HCT116 (cell line): Measurements from ENCODE around the gene SRGN. TPM values are rescaled to one million over a fixed set of nuclear protein-coding genes. Genes with fewer than 3 reads are reported as not detected.

Experiments used
- ATAC-seq: fragments of 200-7000 bp; cut with Tn5 transposase; 2 replicates; pipeline ENCODE4 v1.9.1; 2020; ENCODE audit warnings: mild to moderate bottlenecking, moderate library complexity
- BruUV-seq: library from RNA; stranded (reverse); fragments of 400-500 nt; replicated peaks from 2 replicates; lab custom pipeline; 2021; lab: Mats Ljungman, UMichigan
- CTCF ChIA-PET: fragments of 300-600 bp; sonication (Branson Sonifier 250); formaldehyde crosslinking; loops from one replicate; lab custom pipeline; 2021; ENCODE audit warnings: antibody characterized with exemption; lab: Charles Lee
- POLR2A ChIA-PET: fragments of 300-600, 350-600 bp; sonication (Branson Sonifier 250); formaldehyde crosslinking; loops from one replicate; lab custom pipeline; 2021; ENCODE audit warnings: antibody characterized with exemption; lab: Charles Lee
- RAD21 ChIA-PET, 2 experiments: fragments of 300-600 bp; sonication (Branson Sonifier 250); formaldehyde crosslinking; loops; one replicate each; lab custom pipeline; 2023; ENCODE audit warnings: low total read pairs in 2 of 2; ENCODE audit not compliant: uncharacterized antibody in 2 of 2, unreplicated experiment in 2 of 2, low non-redundant PET in 1 of 2; lab: Charles Lee
- DNase-seq: peaks from one replicate; pipeline ENCODE4 v3.0.0-alpha.2; 2010; ENCODE audit warnings: low read depth, low spot score
- H2AFZ ChIP-seq: fragments of 200-600 bp; shearing (Covaris generic), sonication (generic); 2 replicates; pipeline ENCODE4 v1.6.1; 2017; ENCODE audit warnings: low read depth, mixed run types, mixed read lengths, antibody characterized with exemption, low read length; ENCODE audit not compliant: poor library complexity, severe bottlenecking
- H3K27ac ChIP-seq: 2 replicates; pipeline ENCODE4 v1.5.1; 2012; ENCODE audit warnings: low read depth, low read length
- H3K27me3 ChIP-seq: fragments of 200-600 bp; sonication (generic); 2 replicates; pipeline ENCODE4 v1.6.1; 2016; ENCODE audit warnings: mixed run types, low read length, mixed read lengths; ENCODE audit not compliant: insufficient read depth
- H3K36me3 ChIP-seq, 2 experiments: fragments of 200-500 bp in 1 of 2; fragments of 200-600 bp in 1 of 2; sonication (Bioruptor generic) in 1 of 2; sonication (generic) in 1 of 2; 2 replicates each; pipeline versions ENCODE4 v1.5.1 to v1.6.1; 2014 to 2016; ENCODE audit warnings: low read length in 2 of 2, inconsistent platforms in 1 of 2, mixed read lengths in 1 of 2, mixed run types in 1 of 2; ENCODE audit not compliant: insufficient read depth in 2 of 2, control insufficient read depth in 1 of 2
- H3K4me1 ChIP-seq, 2 experiments: fragments of 200-600 bp in 1 of 2; sonication (generic) in 1 of 2; 2 replicates each; pipeline versions ENCODE4 v1.5.1 to v1.6.1; 2012 to 2017; ENCODE audit warnings: low read length in 2 of 2, inconsistent platforms in 1 of 2, mild to moderate bottlenecking in 1 of 2, mixed read lengths in 1 of 2, mixed run types in 1 of 2, moderate library complexity in 1 of 2; ENCODE audit not compliant: insufficient read depth in 2 of 2, control insufficient read depth in 1 of 2
- H3K4me2 ChIP-seq: fragments of 200-600 bp; sonication (generic); 2 replicates; pipeline ENCODE4 v1.6.1; 2017; ENCODE audit warnings: mixed run types, low read length, mixed read lengths
- H3K4me3 ChIP-seq, 2 experiments: fragments of 200-600 bp in 1 of 2; sonication (generic) in 1 of 2; replicated peaks in 1 of 2; 2 replicates each; pipeline ENCODE4 v1.5.1; 2011 to 2016; ENCODE audit warnings: low read length in 2 of 2, control low read depth in 1 of 2, low read depth in 1 of 2, mild to moderate bottlenecking in 1 of 2, mixed read lengths in 1 of 2, mixed run types in 1 of 2
- H3K79me2 ChIP-seq: fragments of 200-600 bp; sonication (generic); 2 replicates; pipeline ENCODE4 v1.6.1; 2017; ENCODE audit warnings: mild to moderate bottlenecking, mixed run types, low read length, moderate library complexity, mixed read lengths; ENCODE audit not compliant: insufficient read depth
- H3K9ac ChIP-seq: fragments of 200-600 bp; sonication (generic); 2 replicates; pipeline ENCODE4 v1.6.1; 2016; ENCODE audit warnings: low read length, mixed read lengths
- H3K9me2 ChIP-seq: fragments of 200-600 bp; sonication (generic), shearing (Covaris generic); 2 replicates; pipeline ENCODE4 v1.6.1; 2017; ENCODE audit warnings: mixed run types, mild to moderate bottlenecking, moderate library complexity; ENCODE audit not compliant: insufficient read depth
- H3K9me3 ChIP-seq, 2 experiments: fragments of 200-500 bp in 1 of 2; fragments of 200-600 bp in 1 of 2; sonication (Bioruptor generic) in 1 of 2; sonication (generic) in 1 of 2; 2 replicates each; pipeline ENCODE4 v1.6.1; 2014 to 2017; ENCODE audit warnings: low read length in 2 of 2, mixed read lengths in 2 of 2, inconsistent platforms in 1 of 2, low read depth in 1 of 2, mild to moderate bottlenecking in 1 of 2, mixed run types in 1 of 2, moderate library complexity in 1 of 2; ENCODE audit not compliant: control insufficient read depth in 1 of 2, insufficient read depth in 1 of 2
- H4K20me1 ChIP-seq: fragments of 200-600 bp; sonication (generic), shearing (Covaris generic); 2 replicates; pipeline ENCODE4 v1.6.1; 2017; ENCODE audit warnings: mixed run types, mild to moderate bottlenecking, moderate library complexity; ENCODE audit not compliant: insufficient read depth
- CBX3 ChIP-seq: IDR thresholded peaks from 2 replicates; pipeline ENCODE4 v1.6.1; 2012; ENCODE audit warnings: low read depth
- CEBPB ChIP-seq: IDR thresholded peaks from 2 replicates; pipeline ENCODE4 v1.6.1; 2012; ENCODE audit warnings: low read depth
- EGR1 ChIP-seq: IDR thresholded peaks from 2 replicates; pipeline ENCODE4 v1.6.1; 2012; ENCODE audit warnings: low read depth
- ELF1 ChIP-seq: IDR thresholded peaks from 2 replicates; pipeline ENCODE4 v1.6.1; 2012; ENCODE audit warnings: low read depth, borderline replicate concordance
- EZH2 ChIP-seq: fragments of 200-600 bp; sonication (generic); IDR thresholded peaks from 2 replicates; pipeline ENCODE4 v1.6.1; 2017; ENCODE audit warnings: antibody characterized with exemption, mixed run types
- JUND ChIP-seq: IDR thresholded peaks from 2 replicates; pipeline ENCODE4 v1.6.1; 2012
- POLR2A ChIP-seq: IDR thresholded peaks from 2 replicates; pipeline ENCODE4 v1.7.0; 2011; ENCODE audit warnings: borderline replicate concordance; ENCODE audit not compliant: insufficient read depth, insufficient read length; ENCODE audit errors: extremely low read depth
- RAD21 ChIP-seq: IDR thresholded peaks from 2 replicates; pipeline ENCODE4 v1.6.1; 2012; ENCODE audit warnings: low read depth, mild to moderate bottlenecking
- SIN3A ChIP-seq: IDR thresholded peaks from 2 replicates; pipeline ENCODE4 v1.6.1; 2012; ENCODE audit warnings: low read depth
- SP1 ChIP-seq: IDR thresholded peaks from 2 replicates; pipeline ENCODE4 v1.6.1; 2012; ENCODE audit warnings: low read depth
- TCF7L2 ChIP-seq: IDR thresholded peaks from 2 replicates; pipeline ENCODE4 v1.7.0; 2011; ENCODE audit warnings: borderline replicate concordance, inconsistent platforms; ENCODE audit not compliant: insufficient read depth, insufficient read length; ENCODE audit errors: extremely low read depth
- YY1 ChIP-seq: IDR thresholded peaks from 2 replicates; pipeline ENCODE4 v1.6.1; 2011; ENCODE audit warnings: low read length, low read depth, moderate library complexity, mild to moderate bottlenecking; ENCODE audit not compliant: insufficient replicate concordance; ENCODE audit errors: extremely low read depth
- ZFX ChIP-seq: fragments of 450-650 bp; IDR thresholded peaks from 2 replicates; pipeline ENCODE4 v1.6.1; 2017
- ZNF274 ChIP-seq: fragments of 200-500 bp; sonication (Bioruptor generic); IDR thresholded peaks from 2 replicates; pipeline ENCODE4 v1.6.1; 2014; ENCODE audit warnings: mild to moderate bottlenecking, low read depth, low read length, inconsistent platforms
- intact Hi-C: fragments of 100-400 bp; cut with micrococcal nuclease; formaldehyde crosslinking; loops from 2 replicates; pipeline ENCODE4 v1.10.0; 2022
- total RNA-seq: library from RNA; stranded (reverse); gene quantifications from one replicate; pipeline ENCODE4 v1.2.1, GENCODE V29; 2021; ENCODE audit not compliant: unreplicated experiment
- TF ChIP-seq, protein P1 (sequence below): IDR thresholded peaks from 2 replicates; pipeline ENCODE4 v1.6.1; 2012
- TF ChIP-seq, protein P2 (sequence below): IDR thresholded peaks from 2 replicates; pipeline ENCODE4 v1.6.1; 2012

SRGN gene
- total RNA-seq, 1 experiment from 2014 or later = 1.8 TPM

DNA sequence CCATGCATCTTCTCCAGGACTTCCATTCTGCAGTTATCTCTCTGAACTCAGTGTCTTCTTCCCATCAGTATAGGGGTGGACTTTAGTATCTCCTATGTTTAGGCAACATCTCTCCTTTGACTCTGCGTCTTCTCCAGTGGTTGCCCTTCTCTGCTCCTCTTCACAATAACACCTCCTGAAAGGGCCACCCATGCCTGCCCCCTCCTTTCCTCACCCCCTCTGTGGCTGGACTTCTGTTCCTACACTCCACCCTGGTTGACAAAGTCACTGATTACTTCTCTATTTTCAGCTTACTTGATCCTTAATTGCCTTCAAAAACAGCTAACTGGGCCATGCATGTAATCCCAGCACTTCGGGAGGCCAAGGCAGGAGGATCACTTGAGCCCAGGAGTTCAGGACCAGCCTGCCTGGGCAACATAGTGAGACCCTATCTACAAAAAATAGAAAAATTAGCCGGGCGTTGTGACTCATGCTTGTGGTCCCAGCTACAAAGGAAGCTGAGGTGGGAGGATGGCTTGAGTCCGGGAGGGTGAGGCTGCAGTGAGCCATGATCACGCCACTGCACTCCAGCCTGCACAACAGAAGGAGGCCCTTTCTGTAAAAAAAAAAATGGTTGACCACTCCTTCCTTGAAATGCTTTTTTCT, 13.7 kb downstream of the SRGN start:
- H2AFZ ChIP-seq = no peak overlapping the region
- H3K36me3 ChIP-seq = no peaks in the 10 kb centered on the region
- no peak overlapping the region for H3K4me2 ChIP-seq
- POLR2A ChIA-PET = no interaction called here
- H3K27me3 ChIP-seq = no peaks in the 10 kb centered on the region
- H4K20me1 ChIP-seq = no peaks in the 10 kb centered on the region
- intact Hi-C loops = no loop called here
- RAD21 ChIA-PET = no interaction called here
- no TSS peak for BruUV-seq
- H3K9me3 ChIP-seq = no peaks in the 10 kb centered on the region
- no peaks in the 10 kb centered on the region for H3K79me2 ChIP-seq
- CTCF ChIA-PET = no interaction called here
- no peak for ATAC-seq
- no peak overlapping the region for H3K4me3 ChIP-seq
- TF ChIP-seq CEBPB (no peak), POLR2A (no peak), JUND (no peak), SIN3A (no peak), SP1 (no peak), CBX3 (no peak), EZH2 (no peak), TCF7L2 (no peak), ZNF274 (no peak), EGR1 (no peak), RAD21 (no peak)
- TF ChIP-seq, all 23 proteins: peak for 0
- Histone ChIP-seq H3K9ac (no peak overlapping the region), H3K9me2 (no peaks in the 10 kb centered on the region), H3K27ac (no peak overlapping the region), H3K4me1 (no peaks in the 10 kb centered on the region)
- no peak for DNase-seq

DNA sequence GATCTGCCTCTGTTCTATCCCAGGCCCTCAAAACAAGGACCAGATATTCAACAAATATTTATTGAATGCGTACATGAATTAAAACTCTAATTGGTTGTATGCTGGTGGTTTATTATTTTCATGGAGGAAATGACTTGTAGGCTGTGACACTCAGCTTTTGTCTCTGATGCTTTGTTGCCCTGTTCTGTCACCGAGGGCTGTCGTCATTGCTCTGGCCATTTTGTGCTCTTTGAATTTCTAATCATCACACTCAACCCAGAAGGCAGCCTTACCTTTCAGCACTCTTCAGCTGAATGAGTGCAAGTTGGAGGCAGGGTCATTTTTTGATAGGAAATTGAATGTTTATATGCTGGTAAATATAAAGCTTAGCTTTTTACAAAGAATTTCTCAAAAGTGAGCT, 14.5 kb downstream of the SRGN start:
- ChIA-PET CTCF (no interaction called here), POLR2A (no interaction called here), RAD21 (no interaction called here)
- no peak overlapping the region for H2AFZ ChIP-seq
- no peaks in the 10 kb centered on the region for H3K9me3 ChIP-seq
- no peak overlapping the region for H3K27ac ChIP-seq
- H3K4me3 ChIP-seq = no peak overlapping the region
- no peaks in the 10 kb centered on the region for H3K79me2 ChIP-seq
- TF ChIP-seq POLR2A (no peak), ZFX (no peak), CEBPB (no peak), CBX3 (no peak), YY1 (no peak), JUND (no peak), TCF7L2 (no peak), RAD21 (no peak), ELF1 (no peak), SIN3A (no peak)
- TF ChIP-seq, protein P1, sequence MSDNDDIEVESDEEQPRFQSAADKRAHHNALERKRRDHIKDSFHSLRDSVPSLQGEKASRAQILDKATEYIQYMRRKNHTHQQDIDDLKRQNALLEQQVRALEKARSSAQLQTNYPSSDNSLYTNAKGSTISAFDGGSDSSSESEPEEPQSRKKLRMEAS = no peak
- TF ChIP-seq, protein P2, sequence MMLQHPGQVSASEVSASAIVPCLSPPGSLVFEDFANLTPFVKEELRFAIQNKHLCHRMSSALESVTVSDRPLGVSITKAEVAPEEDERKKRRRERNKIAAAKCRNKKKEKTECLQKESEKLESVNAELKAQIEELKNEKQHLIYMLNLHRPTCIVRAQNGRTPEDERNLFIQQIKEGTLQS = no peak
- H4K20me1 ChIP-seq = no peaks in the 10 kb centered on the region
- BruUV-seq = no TSS peak
- H3K9me2 ChIP-seq = no peaks in the 10 kb centered on the region
- H3K27me3 ChIP-seq = no peaks in the 10 kb centered on the region
- no peak overlapping the region for H3K4me2 ChIP-seq
- ATAC-seq (no peak), DNase-seq (no peak)
- no peaks in the 10 kb centered on the region for H3K4me1 ChIP-seq
- intact Hi-C loops = no loop called here
- no peak overlapping the region for H3K9ac ChIP-seq
- no peaks in the 10 kb centered on the region for H3K36me3 ChIP-seq
